Astrocyte of the cerebellum (primary cell): ENCODE data around the gene ANKRD24.

Source experiments
- DNase-seq: peaks from one replicate; pipeline ENCODE4 v3.0.0-alpha.2; 2011; ENCODE audit warnings: low read depth
- H3K4me3 ChIP-seq: 2 replicates; pipeline ENCODE4 v1.5.1; 2011; ENCODE audit warnings: mild to moderate bottlenecking, low read depth, low read length, moderate library complexity
- CTCF ChIP-seq: IDR thresholded peaks from 2 replicates; pipeline ENCODE4 v1.5.1; 2012; ENCODE audit warnings: low read length, low read depth, moderate library complexity, mild to moderate bottlenecking; ENCODE audit errors: missing control alignments
- in situ Hi-C: cut with HindIII; loops from 2 replicates; pipeline ENCODE4 v1.10.0; 2017; ENCODE audit warnings: low sequenced_read_pairs

The ANKRD24 gene

GRCh38 chr19:4246767-4247593 is 64.5 kb downstream of the ANKRD24 start, which contains the start of gene YJU2:
Gene YJU2, plus strand, starts transcription at chr19:4247080. Its CDS starts 67 bp downstream, at chr19:4247147.
- peak; percentile 99 for DNase-seq
- H3K4me3 ChIP-seq: peak within 1 kb of the TSS; percentile 54
- in situ Hi-C loops: no loop called here

GRCh38 chr19:4256563-4256962 is 74.1 kb downstream of the ANKRD24 start:
- no peak overlapping the region for H3K4me3 ChIP-seq
- DNase-seq: no peak
- no peak for TF ChIP-seq CTCF
- in situ Hi-C loops: no loop called here

More at GRCh38 chr19:4246767-4247593, 64.5 kb downstream of the ANKRD24 start, which contains the start of gene YJU2:
- peak; percentile 67 for TF ChIP-seq CTCF

GRCh38 chr19:4257025-4257424 is 74.5 kb downstream of the ANKRD24 start:
- H3K4me3 ChIP-seq: no peak overlapping the region
- no peak for DNase-seq
- in situ Hi-C loops: no loop called here
- TF ChIP-seq CTCF: no peak

GRCh38 chr19:4258181-4258580 is 75.7 kb downstream of the ANKRD24 start:
- in situ Hi-C loops: no loop called here
- no peak for DNase-seq
- H3K4me3 ChIP-seq: no peak overlapping the region
- no peak for TF ChIP-seq CTCF

GRCh38 chr19:4260613-4261191 is 78.2 kb downstream of the ANKRD24 start:
- no peak for TF ChIP-seq CTCF
- H3K4me3 ChIP-seq: no peak overlapping the region
- no peak for DNase-seq
- in situ Hi-C loops: no loop called here

GRCh38 chr19:4264812-4265211 is 82.3 kb downstream of the ANKRD24 start:
- no peak for DNase-seq
- no peak overlapping the region for H3K4me3 ChIP-seq
- in situ Hi-C loops: no loop called here
- no peak for TF ChIP-seq CTCF
